GM10266 (cell line): ENCODE data around the gene TGFBR3.

Experiments used
- DNase-seq: peaks from one replicate; pipeline ENCODE4 v3.0.0; 2012; ENCODE audit errors: extremely low spot score
- TF ChIP-seq, protein P1 (sequence below): IDR thresholded peaks from 2 replicates; pipeline ENCODE4 v1.5.1; 2012; ENCODE audit warnings: mild to moderate bottlenecking, low read depth; ENCODE audit not compliant: control insufficient read depth, insufficient read depth; ENCODE audit errors: missing control alignments

TGFBR3 gene

DNA sequence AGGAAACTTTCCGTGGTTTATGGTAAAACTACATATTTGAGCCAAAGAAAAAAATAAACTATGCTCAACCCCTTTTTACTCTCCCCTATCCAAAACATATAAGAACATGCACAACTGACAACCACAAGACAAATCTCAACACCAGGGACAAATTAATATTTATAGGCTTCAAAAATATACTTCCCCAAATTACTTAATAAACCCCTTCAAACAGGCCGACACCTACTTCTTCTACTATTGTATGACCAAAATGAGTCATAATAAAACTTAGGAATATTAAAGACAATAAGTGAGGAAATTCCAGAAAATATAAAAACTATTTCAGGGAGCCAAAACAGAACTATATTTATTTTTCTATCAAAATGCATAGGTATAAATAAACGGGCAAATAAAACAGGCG lies 71.5 kb downstream of the TGFBR3 start:
- DNase-seq, result no peak
- TF ChIP-seq, protein P1, sequence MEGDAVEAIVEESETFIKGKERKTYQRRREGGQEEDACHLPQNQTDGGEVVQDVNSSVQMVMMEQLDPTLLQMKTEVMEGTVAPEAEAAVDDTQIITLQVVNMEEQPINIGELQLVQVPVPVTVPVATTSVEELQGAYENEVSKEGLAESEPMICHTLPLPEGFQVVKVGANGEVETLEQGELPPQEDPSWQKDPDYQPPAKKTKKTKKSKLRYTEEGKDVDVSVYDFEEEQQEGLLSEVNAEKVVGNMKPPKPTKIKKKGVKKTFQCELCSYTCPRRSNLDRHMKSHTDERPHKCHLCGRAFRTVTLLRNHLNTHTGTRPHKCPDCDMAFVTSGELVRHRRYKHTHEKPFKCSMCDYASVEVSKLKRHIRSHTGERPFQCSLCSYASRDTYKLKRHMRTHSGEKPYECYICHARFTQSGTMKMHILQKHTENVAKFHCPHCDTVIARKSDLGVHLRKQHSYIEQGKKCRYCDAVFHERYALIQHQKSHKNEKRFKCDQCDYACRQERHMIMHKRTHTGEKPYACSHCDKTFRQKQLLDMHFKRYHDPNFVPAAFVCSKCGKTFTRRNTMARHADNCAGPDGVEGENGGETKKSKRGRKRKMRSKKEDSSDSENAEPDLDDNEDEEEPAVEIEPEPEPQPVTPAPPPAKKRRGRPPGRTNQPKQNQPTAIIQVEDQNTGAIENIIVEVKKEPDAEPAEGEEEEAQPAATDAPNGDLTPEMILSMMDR, result no peak

DNA sequence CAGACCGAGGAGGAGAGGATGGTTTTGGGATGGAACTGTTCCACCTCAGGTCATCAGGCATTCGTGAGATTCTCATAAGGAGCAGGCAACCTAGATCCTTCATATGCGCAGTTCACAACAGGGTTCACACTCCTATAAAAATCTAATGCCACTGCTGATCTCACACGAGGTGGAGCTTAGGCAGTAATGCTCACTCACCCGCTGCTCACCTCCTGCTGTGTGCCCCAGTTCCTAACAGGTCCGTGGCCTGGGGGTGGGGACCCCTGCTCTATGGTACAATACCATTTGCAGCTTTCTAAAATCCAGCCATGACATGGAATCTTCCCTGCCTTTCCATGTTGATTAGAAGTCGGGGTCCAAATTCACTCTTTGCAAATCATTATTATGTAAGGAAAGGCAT lies 72.1 kb downstream of the TGFBR3 start:
- DNase-seq, result no peak
- TF ChIP-seq, protein P1, result no peak

DNA sequence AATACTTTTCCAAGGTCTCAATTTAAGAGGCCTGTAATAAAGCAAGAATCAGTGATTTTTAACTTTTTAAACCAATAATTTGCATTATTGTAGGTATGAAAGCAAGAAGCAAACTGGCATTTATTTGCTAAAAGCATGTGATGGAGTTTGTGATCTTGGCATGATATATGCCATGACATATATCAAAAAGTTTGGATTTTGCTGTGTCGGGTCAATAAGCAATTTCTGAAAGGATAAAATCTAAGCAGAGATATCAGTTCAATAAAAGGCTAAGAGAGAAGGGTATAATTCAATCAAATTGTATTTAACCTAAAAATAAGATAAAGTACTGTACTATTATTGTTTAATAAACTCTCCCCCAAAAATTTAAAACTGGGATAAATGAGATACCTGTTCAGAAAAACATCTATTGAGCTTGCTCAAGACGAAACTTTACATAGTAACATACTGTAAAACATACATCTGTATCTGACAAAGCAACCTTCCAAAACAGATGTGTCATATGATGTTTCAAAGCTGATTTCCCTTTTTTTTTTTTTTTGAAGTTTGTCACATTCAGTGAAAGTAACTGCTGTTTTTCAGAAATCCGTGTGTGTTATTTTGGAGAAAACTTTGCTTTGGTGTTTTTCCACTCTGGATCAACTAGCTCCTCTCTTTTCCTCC lies 74.5 kb downstream of the TGFBR3 start:
- TF ChIP-seq, protein P1, result no peak
- DNase-seq, result no peak

DNA sequence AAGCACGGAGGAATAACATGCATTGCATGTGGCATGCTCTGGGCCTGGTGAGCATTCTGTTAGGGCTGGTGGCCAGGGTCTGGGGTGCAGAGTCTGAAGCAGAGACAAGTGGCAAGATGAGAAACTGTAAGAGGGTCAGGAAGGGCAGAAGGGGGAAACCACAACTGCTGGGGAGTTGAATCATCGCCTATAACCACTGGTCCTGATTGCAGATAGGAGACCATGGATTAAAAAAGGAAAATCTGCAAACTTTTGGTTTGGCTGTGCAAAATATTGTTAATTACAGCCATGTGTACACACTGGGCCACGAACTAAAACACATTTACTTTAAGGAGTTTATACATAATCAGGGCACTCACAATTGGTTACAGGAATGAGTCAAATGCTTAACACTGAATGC lies 76.6 kb downstream of the TGFBR3 start:
- TF ChIP-seq, protein P1, result no peak
- DNase-seq, result no peak

DNA sequence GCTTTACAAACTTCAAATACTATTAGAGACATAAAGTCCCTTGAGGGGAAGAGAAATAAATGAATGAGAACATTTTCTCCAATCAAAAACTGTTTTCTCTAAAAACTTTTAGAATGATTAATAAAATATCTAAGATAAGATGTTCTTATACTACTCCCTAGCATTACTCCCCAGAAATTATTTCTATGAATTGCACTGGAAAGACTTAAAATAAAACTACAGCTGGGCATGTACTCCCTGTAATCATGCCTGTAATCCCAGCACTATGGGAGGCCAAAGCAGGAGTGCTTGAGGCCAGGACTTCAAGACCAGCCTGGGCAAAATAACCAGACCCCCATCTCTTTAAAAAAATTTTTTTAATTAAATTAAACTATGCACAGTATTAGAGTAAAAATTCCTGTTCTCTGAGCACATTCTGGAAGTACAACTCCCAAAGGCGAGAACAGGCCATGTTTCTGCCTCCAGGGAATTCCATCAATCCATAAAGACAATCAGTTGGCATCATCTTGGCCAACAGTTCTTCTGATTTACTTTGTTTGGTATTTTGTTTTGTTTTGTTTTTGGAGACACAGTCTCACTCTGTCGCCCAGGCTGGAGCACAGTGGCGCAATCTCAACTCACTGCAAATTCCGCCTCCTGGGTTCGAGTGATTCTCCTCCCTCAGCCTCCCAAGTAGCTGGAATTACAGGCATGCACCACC lies 77.9 kb downstream of the TGFBR3 start:
- TF ChIP-seq, protein P1, result no peak

DNA sequence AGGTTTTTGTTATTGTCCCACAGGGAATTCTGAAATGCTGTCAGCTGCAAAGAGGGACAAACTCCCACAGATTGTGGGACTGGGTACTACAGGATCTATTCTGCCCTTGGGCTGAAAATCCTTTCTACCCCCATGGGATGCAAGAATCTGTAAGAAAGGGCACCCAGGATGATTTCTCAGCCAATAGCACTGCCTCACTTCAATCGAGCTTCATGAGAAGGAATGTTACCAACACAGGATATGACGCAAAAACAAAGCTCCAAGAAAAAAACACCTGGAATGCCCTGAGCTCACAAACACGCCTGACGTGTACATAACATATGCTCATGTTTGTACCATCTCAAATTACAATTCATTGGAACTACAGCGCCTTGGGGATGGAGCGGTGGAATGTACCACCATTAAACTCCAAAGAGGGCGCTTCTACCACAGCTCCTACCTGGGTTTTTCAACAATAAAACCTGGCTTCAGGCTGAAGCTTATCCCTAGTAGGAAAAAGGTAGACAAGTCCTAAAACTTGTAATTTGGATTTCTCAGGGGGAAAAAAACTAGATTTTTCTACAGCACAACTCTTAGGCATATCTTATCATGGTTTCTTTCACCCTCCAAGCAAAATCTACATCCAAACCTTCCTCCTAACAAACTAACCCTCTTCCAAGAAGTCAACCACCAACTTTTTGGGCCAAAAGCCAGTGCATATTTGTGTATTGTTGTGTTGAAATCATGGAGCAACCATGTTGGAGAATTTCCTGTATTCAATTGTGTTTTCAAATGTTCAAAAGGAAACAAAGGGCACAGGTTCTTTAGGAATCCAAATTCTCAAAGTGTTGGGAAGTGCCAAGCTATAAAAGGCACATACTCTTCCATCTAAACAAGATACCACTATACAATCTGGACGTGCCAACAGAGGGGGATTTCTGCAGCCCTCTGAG lies 78.9 kb downstream of the TGFBR3 start:
- DNase-seq, result no peak
- TF ChIP-seq, protein P1, result no peak

More for the DNA sequence above, 77.9 kb downstream of the TGFBR3 start:
- DNase-seq, result no peak
